ENCODE results near the gene SLCO2A1. TPM values are rescaled to one million over a fixed set of nuclear protein-coding genes. Genes with fewer than 3 reads are reported as not detected.
A peak's percentile ranks its signal among the peaks of the same experiment; 100 is the strongest.

The SLCO2A1 gene
- total and polyA plus RNA-seq, 8 donors: 1.9 to 121 (median 8.8) TPM

GRCh38 chr3:134061401-134061800 is 31.7 kb upstream of the SLCO2A1 start:
- no peaks in the 10 kb centered on the region for H3K27me3 ChIP-seq
- intact Hi-C loops (cut with DNase I; ENCODE audit: low total_unique reads): no loop called here
- H3K4me1 ChIP-seq: peaks cover 23 to 46% (median 43%) of the 10 kb centered on the region in 4 donors
- TF ChIP-seq CTCF (IDR thresholded peaks at IDR 0.05): no peak
- TF ChIP-seq EP300 (IDR thresholded peaks at IDR 0.05): no peak
- WGBS, 5 donors: 80 to 96% (median 82%) methylated on average over 7 of the region's 7 CpGs
- H3K4me3 ChIP-seq: no peak overlapping the region
- no peaks in the 10 kb centered on the region for H3K9me3 ChIP-seq
- no peak overlapping the region for H3K27ac ChIP-seq
- DNase-seq: no peak
- no peaks in the 10 kb centered on the region for H3K36me3 ChIP-seq

DNA sequence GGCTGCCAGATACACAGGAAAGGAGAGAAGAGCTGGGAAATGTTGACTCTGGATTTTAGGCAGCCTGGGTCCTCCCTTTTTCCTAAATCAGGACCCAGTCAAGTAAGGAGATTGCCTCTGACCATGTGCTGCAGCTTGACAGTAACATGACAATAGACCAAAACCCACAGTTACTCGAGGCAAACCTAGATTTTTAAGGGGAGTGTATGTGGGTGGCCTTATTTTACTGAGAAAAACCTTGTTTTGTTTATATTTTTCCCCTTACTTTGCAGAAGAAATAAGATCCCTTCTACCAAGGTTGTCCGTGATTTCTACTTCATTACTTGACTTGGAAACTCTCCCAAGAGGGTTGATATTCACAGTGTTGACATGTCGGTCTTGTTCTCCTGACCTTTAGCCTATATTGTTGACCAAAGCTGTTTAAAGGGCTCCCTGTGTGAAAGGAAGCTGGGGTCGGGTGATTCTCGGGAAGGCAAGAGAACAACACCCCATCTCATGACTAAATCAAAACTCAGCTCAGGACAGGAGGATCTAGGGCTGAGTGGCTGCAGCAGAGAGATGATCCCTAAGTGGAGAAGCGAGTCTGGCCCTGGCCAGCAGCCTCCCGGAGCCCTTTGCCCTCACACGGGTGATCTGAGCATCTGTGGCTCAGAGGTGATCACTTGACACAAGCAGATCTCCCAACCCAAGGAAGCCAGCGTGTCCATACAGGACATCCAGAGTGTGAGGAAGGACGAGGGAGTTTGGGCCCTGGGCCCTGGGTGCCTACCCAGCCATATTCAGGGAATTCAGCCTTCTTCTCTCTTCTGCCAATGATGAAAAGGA is 31.0 kb upstream of the SLCO2A1 start:
- peaks cover 23 to 49% (median 44%) of the 10 kb centered on the region in 4 donors for H3K4me1 ChIP-seq
- no peaks in the 10 kb centered on the region for H3K27me3 ChIP-seq
- no peaks in the 10 kb centered on the region for H3K36me3 ChIP-seq
- no peak overlapping the region for H3K27ac ChIP-seq
- no peak overlapping the region for H3K4me3 ChIP-seq
- peak in 1 of 2 donors; percentile 31 for DNase-seq
- WGBS, 5 donors: 43 to 62% (median 48%) methylated on average over 9 to 10 of the region's 10 CpGs
- intact Hi-C loops (cut with DNase I; ENCODE audit: low total_unique reads): no loop called here
- H3K9me3 ChIP-seq: no peaks in the 10 kb centered on the region
- TF ChIP-seq EP300 (IDR thresholded peaks at IDR 0.05) (no peak), POLR2AphosphoS5 (IDR thresholded peaks at IDR 0.05) (no peak), CTCF (IDR thresholded peaks at IDR 0.05) (no peak), POLR2A (IDR thresholded peaks at IDR 0.05) (no peak)

- TF ChIP-seq CTCF (IDR thresholded peaks at IDR 0.05) (no peak), POLR2A (IDR thresholded peaks at IDR 0.05) (no peak), EP300 (IDR thresholded peaks at IDR 0.05) (no peak), POLR2AphosphoS5 (IDR thresholded peaks at IDR 0.05) (no peak)
- Histone ChIP-seq H3K4me3 (no peak overlapping the region), H3K9me3 (no peaks in the 10 kb centered on the region), H3K36me3 (no peaks in the 10 kb centered on the region), H3K27ac (no peak overlapping the region), H3K27me3 (no peaks in the 10 kb centered on the region), H3K4me1 (peaks cover 23 to 49% (median 44%) of the 10 kb centered on the region in 4 donors)
- intact Hi-C loops (cut with DNase I; ENCODE audit: low total_unique reads): no loop called here
- peak in 1 of 2 donors; percentile 50 for DNase-seq
- WGBS, 5 donors: 34 to 52% (median 45%) methylated on average over 9 of the region's 9 CpGs
These were observed 30.2 kb upstream of the SLCO2A1 start for GRCh38 chr3:134059671-134060560.

DNA sequence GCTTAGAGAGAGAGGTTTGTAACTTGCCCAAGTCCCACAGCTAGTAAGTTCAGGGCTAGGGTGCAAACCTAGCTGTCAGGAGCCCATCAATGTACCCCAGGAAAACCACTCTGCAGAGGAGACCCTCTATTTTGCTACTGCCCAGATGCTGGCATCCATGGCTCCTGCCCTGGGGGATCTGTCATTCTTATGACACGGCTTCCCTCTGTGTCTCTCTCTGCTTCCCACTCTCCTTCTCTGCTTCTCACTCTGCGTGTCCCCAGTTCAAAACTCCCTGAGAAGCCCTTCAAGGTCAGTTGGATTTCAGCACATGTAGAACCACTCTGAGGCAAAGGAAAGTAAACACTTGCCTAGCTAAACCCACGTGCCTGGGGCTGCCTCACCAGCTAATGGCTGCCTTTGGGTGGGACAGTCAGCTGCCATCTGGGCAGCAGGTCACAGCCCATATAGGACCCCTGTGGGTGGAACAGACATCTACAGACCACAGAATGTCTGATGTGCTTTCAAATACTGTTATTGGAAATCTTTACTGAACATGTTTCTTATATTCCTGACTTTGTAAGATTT is 29.4 kb upstream of the SLCO2A1 start:
- Histone ChIP-seq H3K27ac (peak overlapping the region in 1 of 5 donors; percentile 68), H3K4me1 (peaks cover 23 to 49% (median 44%) of the 10 kb centered on the region in 4 donors), H3K4me3 (no peak overlapping the region), H3K36me3 (no peaks in the 10 kb centered on the region), H3K27me3 (no peaks in the 10 kb centered on the region), H3K9me3 (no peaks in the 10 kb centered on the region)
- intact Hi-C loops (cut with DNase I; ENCODE audit: low total_unique reads): no loop called here
- TF ChIP-seq POLR2AphosphoS5 (IDR thresholded peaks at IDR 0.05) (peak in 1 of 3 donors; percentile 6), POLR2A (IDR thresholded peaks at IDR 0.05) (no peak), CTCF (IDR thresholded peaks at IDR 0.05) (no peak), EP300 (IDR thresholded peaks at IDR 0.05) (no peak)
- peak; percentile 2 to 56 for DNase-seq
- 54 to 71% (median 61%) methylated on average over 3 of the region's 3 CpGs for WGBS, 5 donors
